Keratinocyte (primary cell): ENCODE results near the gene ZNF778. TPM values are rescaled to one million over a fixed set of nuclear protein-coding genes. Genes with fewer than 3 reads are reported as not detected.

Source experiments
- DNase-seq: peaks from one replicate; pipeline ENCODE4 v3.0.0-alpha.2; 2011; ENCODE audit warnings: low read depth, missing footprints, low spot score
- FAIRE-seq: peaks from 2 replicates; lab custom pipeline; 2011; peaks lifted over from hg19 to GRCh38; lab: Jason Lieb, UNC
- H2AFZ ChIP-seq: 2 replicates; pipeline ENCODE4 v1.6.0; 2012; ENCODE audit warnings: low read length, control low read depth, inconsistent platforms; ENCODE audit not compliant: control insufficient read depth
- H3K27ac ChIP-seq: 2 replicates; pipeline ENCODE4 v1.5.1; 2011; ENCODE audit warnings: low read length; ENCODE audit not compliant: control insufficient read depth, insufficient read depth
- H3K27me3 ChIP-seq: 3 replicates; pipeline ENCODE4 v1.6.0; 2011; ENCODE audit warnings: low read length; ENCODE audit not compliant: control insufficient read depth, insufficient read depth; ENCODE audit errors: extremely low read depth
- H3K36me3 ChIP-seq, 2 experiments: 2 replicates in 1 of 2; 3 replicates in 1 of 2; pipeline ENCODE4 v1.5.1; 2011; ENCODE audit warnings: low read length in 2 of 2, mild to moderate bottlenecking in 1 of 2; ENCODE audit not compliant: control insufficient read depth in 2 of 2, insufficient read depth in 2 of 2; ENCODE audit errors: extremely low read depth in 1 of 2
- H3K4me1 ChIP-seq: 3 replicates; pipeline ENCODE4 v1.5.1; 2011; ENCODE audit warnings: low read length; ENCODE audit not compliant: control insufficient read depth, insufficient read depth; ENCODE audit errors: extremely low read depth
- H3K4me2 ChIP-seq: 3 replicates; pipeline ENCODE4 v1.6.0; 2011; ENCODE audit warnings: low read depth, low read length; ENCODE audit not compliant: control insufficient read depth, insufficient read depth; ENCODE audit errors: extremely low read depth
- H3K4me3 ChIP-seq, 3 experiments: fragments of 200-600 bp in 1 of 3; sonication (generic) in 1 of 3; 2 replicates in 2 of 3; 3 replicates in 1 of 3; pipeline ENCODE4 v1.5.1; 2011 to 2016; ENCODE audit warnings: low read length in 3 of 3, mild to moderate bottlenecking in 3 of 3, control low read depth in 2 of 3, inconsistent platforms in 1 of 3, low read depth in 1 of 3, mixed read lengths in 1 of 3, mixed run types in 1 of 3, moderate library complexity in 1 of 3; ENCODE audit not compliant: control insufficient read depth in 2 of 3, insufficient read depth in 2 of 3; ENCODE audit errors: extremely low read depth in 1 of 3
- H3K79me2 ChIP-seq: 2 replicates; pipeline ENCODE4 v1.6.0; 2012; ENCODE audit warnings: low read length; ENCODE audit not compliant: control insufficient read depth, insufficient read depth
- H3K9ac ChIP-seq: 3 replicates; pipeline ENCODE4 v1.6.0; 2011; ENCODE audit warnings: low read length; ENCODE audit not compliant: control insufficient read depth, insufficient read depth; ENCODE audit errors: extremely low read depth
- H3K9me1 ChIP-seq: 3 replicates; pipeline ENCODE4 v1.6.0; 2011; ENCODE audit warnings: low read length; ENCODE audit not compliant: control insufficient read depth, insufficient read depth; ENCODE audit errors: extremely low read depth
- H3K9me3 ChIP-seq: 2 replicates; pipeline ENCODE4 v1.5.1; 2012; ENCODE audit warnings: low read depth, low read length; ENCODE audit not compliant: control insufficient read depth
- H4K20me1 ChIP-seq: 3 replicates; pipeline ENCODE4 v1.6.0; 2011; ENCODE audit warnings: low read length; ENCODE audit not compliant: control insufficient read depth, insufficient read depth; ENCODE audit errors: extremely low read depth
- EZH2 ChIP-seq: IDR thresholded peaks from one replicate; pipeline ENCODE4 v1.6.1; 2012; ENCODE audit warnings: inconsistent platforms, mild to moderate bottlenecking, low read length, moderate library complexity
- dilution Hi-C: fragments of 300-500 bp; cut with MboI; formaldehyde crosslinking; loops from one replicate; pipeline ENCODE4 v1.7.0; 2020; ENCODE audit warnings: low sequenced_read_pairs; ENCODE audit not compliant: extremely low pct_ligation_motif_present
- polyA plus RNA-seq, 5 experiments: library from polyadenylated mRNA; depleted of rRNA in 3 of 5; stranded (reverse) in 3 of 5; stranded (forward) in 1 of 5; unstranded in 1 of 5; fragments of >200 nt; gene quantifications; 1 replicate in 1 of 5; 2 replicates in 3 of 5; 3 replicates in 1 of 5; pipeline versions ENCODE4 v1.2.1 to v1.2.3, GENCODE V29; 2011 to 2012; ENCODE audit warnings: missing spikeins in 2 of 5, low read depth in 1 of 5, low replicate concordance in 1 of 5
- TF ChIP-seq, protein P1 (sequence below), 3 experiments: IDR thresholded peaks in 1 of 3; conservative IDR thresholded peaks in 1 of 3; optimal IDR thresholded peaks in 1 of 3; 2 replicates in 2 of 3; 3 replicates in 1 of 3; pipeline versions ENCODE3 to v1.5.1; 2011; ENCODE audit warnings: low read length in 3 of 3, mild to moderate bottlenecking in 3 of 3, moderate library complexity in 2 of 3, control low read depth in 1 of 3, inconsistent platforms in 1 of 3; ENCODE audit not compliant: insufficient read depth in 2 of 3; ENCODE audit errors: extremely low read depth in 1 of 3

The ZNF778 gene
- polyA plus RNA-seq, 1 donor (not counting 4 experiments of a cell fraction or from before 2014, with no cell fraction given), result 6.2 TPM

DNA sequence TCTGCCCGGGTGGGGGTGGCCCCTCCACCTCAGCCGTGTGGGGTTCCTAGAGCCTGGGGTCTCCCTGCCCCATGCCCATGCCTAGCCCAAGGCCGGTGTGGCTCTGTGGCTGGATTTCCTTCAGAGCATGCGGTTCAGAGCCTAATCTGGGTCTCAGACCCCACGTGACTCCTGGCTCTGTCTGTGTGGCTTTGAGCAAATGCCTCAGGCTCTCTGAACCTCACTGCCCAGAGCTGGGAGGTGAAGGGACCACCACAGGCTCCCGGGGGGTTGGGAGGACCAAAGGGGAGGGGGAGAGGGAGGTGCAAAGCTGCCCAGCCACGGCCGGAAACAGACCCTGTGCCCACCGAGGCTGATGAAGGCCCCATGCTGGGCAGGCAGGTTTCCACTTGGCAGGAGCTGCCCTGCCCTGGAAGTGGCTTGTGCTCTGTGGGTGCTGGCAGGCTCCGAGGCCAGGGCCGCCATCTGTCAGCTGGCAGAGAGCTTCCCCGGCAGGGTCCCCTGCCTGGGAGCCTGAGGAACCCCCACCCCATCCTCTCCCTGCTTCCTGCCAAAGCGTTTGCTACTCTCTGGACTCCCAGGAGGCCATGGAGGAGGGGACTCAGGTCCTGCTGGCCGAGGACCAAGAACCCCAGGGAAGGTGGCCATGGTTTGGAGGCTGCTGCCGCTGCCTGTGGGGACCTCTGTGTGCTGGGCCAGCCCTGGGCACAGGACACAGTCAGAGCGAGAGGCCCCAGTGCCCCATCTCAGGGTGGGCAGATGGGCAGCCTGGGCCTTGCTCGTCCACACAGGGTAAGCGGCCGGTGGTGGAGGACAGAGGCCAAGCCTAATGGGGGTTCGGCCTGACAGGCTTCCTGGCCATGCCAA is 42.0 kb upstream of the ZNF778 start:
- H3K9me3 ChIP-seq, result no peaks in the 10 kb centered on the region
- dilution Hi-C loops, result no loop called here
- H4K20me1 ChIP-seq, result no peaks in the 10 kb centered on the region
- H3K4me2 ChIP-seq, result no peak overlapping the region
- H3K27me3 ChIP-seq, result peaks cover 41% of the 10 kb centered on the region
- no peak overlapping the region for H3K4me3 ChIP-seq
- no peak overlapping the region for H3K27ac ChIP-seq
- no peaks in the 10 kb centered on the region for H3K36me3 ChIP-seq
- FAIRE-seq (no peak), DNase-seq (no peak)
- H3K79me2 ChIP-seq, result no peaks in the 10 kb centered on the region
- TF ChIP-seq, protein P1, sequence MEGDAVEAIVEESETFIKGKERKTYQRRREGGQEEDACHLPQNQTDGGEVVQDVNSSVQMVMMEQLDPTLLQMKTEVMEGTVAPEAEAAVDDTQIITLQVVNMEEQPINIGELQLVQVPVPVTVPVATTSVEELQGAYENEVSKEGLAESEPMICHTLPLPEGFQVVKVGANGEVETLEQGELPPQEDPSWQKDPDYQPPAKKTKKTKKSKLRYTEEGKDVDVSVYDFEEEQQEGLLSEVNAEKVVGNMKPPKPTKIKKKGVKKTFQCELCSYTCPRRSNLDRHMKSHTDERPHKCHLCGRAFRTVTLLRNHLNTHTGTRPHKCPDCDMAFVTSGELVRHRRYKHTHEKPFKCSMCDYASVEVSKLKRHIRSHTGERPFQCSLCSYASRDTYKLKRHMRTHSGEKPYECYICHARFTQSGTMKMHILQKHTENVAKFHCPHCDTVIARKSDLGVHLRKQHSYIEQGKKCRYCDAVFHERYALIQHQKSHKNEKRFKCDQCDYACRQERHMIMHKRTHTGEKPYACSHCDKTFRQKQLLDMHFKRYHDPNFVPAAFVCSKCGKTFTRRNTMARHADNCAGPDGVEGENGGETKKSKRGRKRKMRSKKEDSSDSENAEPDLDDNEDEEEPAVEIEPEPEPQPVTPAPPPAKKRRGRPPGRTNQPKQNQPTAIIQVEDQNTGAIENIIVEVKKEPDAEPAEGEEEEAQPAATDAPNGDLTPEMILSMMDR (optimal IDR thresholded peaks at IDR 0.05 in 1 of 3, IDR thresholded peaks at IDR 0.05 in 1 of 3, conservative IDR thresholded peaks at IDR 0.05 in 1 of 3; ENCODE audit: extremely low read depth in 1 of 3, insufficient read depth in 2 of 3, low read length in 3 of 3), result no peak
- no peak for TF ChIP-seq EZH2
- no peaks in the 10 kb centered on the region for H3K9me1 ChIP-seq
- no peak overlapping the region for H3K9ac ChIP-seq
- no peak overlapping the region for H2AFZ ChIP-seq
- peaks cover 6% of the 10 kb centered on the region for H3K4me1 ChIP-seq

DNA sequence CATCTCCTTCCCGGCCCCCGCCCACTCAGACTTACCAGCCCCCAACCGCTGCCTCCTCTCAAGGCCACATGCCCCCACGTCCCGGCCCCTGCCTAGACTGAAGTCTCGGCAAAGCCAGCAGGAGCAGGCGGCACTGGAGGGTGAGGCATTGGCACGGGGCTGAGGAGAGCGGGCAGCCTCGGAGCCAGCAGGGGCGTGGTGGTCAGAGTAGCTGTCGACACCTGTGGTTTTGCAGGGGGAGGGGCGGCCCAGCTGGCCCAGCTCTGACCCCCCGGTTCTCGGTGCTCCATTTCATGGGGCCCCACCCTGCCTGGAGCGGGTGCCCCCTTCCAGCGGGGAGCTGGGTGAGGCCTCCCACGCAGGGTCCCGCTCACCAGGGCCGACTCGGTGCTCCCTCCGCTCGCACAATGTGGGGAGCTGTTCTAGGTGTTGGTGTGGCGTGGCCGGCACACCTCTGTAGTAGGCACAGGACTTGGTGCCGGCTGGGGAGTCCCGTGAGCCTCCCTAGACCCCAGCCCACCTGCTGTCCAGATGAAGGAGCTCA is 41.3 kb upstream of the ZNF778 start:
- DNase-seq (no peak), FAIRE-seq (no peak)
- peaks cover 2% of the 10 kb centered on the region for H3K4me1 ChIP-seq
- H3K4me3 ChIP-seq, result no peak overlapping the region
- no peaks in the 10 kb centered on the region for H4K20me1 ChIP-seq
- H3K27me3 ChIP-seq, result peaks cover 37% of the 10 kb centered on the region
- H3K27ac ChIP-seq, result no peak overlapping the region
- no peaks in the 10 kb centered on the region for H3K36me3 ChIP-seq
- H3K4me2 ChIP-seq, result no peak overlapping the region
- no peaks in the 10 kb centered on the region for H3K9me3 ChIP-seq
- no peaks in the 10 kb centered on the region for H3K79me2 ChIP-seq
- no peak overlapping the region for H3K9ac ChIP-seq
- dilution Hi-C loops, result no loop called here
- no peak overlapping the region for H2AFZ ChIP-seq
- no peaks in the 10 kb centered on the region for H3K9me1 ChIP-seq
- TF ChIP-seq, protein P1 (optimal IDR thresholded peaks at IDR 0.05 in 1 of 3, IDR thresholded peaks at IDR 0.05 in 1 of 3, conservative IDR thresholded peaks at IDR 0.05 in 1 of 3; ENCODE audit: extremely low read depth in 1 of 3, insufficient read depth in 2 of 3, low read length in 3 of 3), result no peak
- TF ChIP-seq EZH2, result no peak
